ENCODE measurements around the gene WDFY4. TPM values are rescaled to one million over a fixed set of nuclear protein-coding genes. Genes with fewer than 3 reads are reported as not detected.

WDFY4 gene
- total and polyA plus RNA-seq, 8 donors: 2.8 to 23.6 (median 4.8) TPM

- Histone ChIP-seq H3K9me3 (no peaks in the 10 kb centered on the region), H3K4me1 (peaks cover 6 to 37% of the 10 kb centered on the region in 2 donors), H3K4me3 (no peak overlapping the region), H3K27me3 (no peaks in the 10 kb centered on the region), H3K27ac (peak overlapping the region in 1 of 2 donors; percentile 0), H3K36me3 (peaks cover 0 to 12% of the 10 kb centered on the region in 2 donors)
- no peak for DNase-seq
- intact Hi-C loops (cut with DNase I): no loop called here
- TF ChIP-seq CTCF (IDR thresholded peaks at IDR 0.05): no peak
- ATAC-seq: peak; percentile 14
Measured at GRCh38 chr10:48791267-48791928, 106.7 kb downstream of the WDFY4 start.

DNA sequence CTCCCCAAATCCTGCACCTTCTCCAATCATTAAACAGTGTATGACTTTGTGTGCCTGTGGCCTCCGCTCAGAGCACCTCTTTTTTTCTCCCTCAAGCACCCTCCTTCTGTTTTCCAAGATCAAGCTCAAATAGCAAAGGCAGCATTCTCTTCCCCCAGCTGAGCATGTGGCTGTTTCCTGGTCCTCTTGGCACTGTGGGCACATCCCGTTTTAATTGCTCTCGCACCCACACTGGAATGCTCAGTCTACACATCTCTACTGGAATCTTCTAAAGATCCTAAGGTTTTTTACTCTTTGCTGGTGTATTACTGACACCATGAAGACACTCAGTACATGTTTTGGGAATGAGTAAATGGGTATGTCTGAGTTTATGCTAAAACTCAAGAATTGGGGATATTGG, 107.4 kb downstream of the WDFY4 start:
- Histone ChIP-seq H3K9me3 (no peaks in the 10 kb centered on the region), H3K36me3 (peaks cover 0 to 17% of the 10 kb centered on the region in 2 donors), H3K27me3 (no peaks in the 10 kb centered on the region), H3K4me1 (peaks cover 6 to 37% of the 10 kb centered on the region in 2 donors), H3K4me3 (no peak overlapping the region), H3K27ac (peak overlapping the region in 1 of 2 donors; percentile 0)
- intact Hi-C loops (cut with DNase I): no loop called here
- no peak for TF ChIP-seq CTCF (IDR thresholded peaks at IDR 0.05)
- ATAC-seq: peak; percentile 66
- no peak for DNase-seq

DNA sequence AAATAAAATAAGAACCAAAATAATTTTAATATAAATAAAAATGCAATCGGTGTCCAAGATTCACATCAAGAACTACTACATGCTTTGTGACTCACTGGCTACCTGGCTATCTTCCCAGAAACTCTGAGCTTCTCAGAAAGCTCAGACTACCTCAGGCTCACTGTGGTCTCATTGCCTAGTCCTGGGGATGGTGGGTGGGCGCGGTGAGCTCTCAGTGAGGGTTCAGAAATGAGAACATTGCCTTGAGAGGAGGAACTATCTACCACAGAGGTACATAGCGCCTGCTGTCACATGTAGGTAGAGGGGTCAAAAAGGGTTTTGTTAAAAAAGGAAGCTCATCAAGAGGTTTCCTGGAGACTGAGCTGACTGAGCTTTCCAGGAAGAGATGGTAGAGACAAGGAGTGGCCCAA, 108.0 kb downstream of the WDFY4 start:
- Histone ChIP-seq H3K4me1 (peaks cover 6 to 33% of the 10 kb centered on the region in 2 donors), H3K4me3 (no peak overlapping the region), H3K9me3 (no peaks in the 10 kb centered on the region), H3K27ac (no peak overlapping the region), H3K27me3 (no peaks in the 10 kb centered on the region), H3K36me3 (peaks cover 0 to 18% of the 10 kb centered on the region in 2 donors)
- intact Hi-C loops (cut with DNase I): no loop called here
- no peak for TF ChIP-seq CTCF (IDR thresholded peaks at IDR 0.05)
- DNase-seq: no peak
- ATAC-seq: peak; percentile 81

- Histone ChIP-seq H3K4me3 (no peak overlapping the region), H3K27ac (no peak overlapping the region), H3K36me3 (peaks cover 0 to 18% of the 10 kb centered on the region in 2 donors), H3K27me3 (no peaks in the 10 kb centered on the region), H3K9me3 (no peaks in the 10 kb centered on the region), H3K4me1 (peaks cover 11 to 47% of the 10 kb centered on the region in 2 donors)
- no peak for ATAC-seq
- no peak for DNase-seq
- intact Hi-C loops (cut with DNase I): no loop called here
- no peak for TF ChIP-seq CTCF (IDR thresholded peaks at IDR 0.05)
Measured at GRCh38 chr10:48794074-48794473, 109.4 kb downstream of the WDFY4 start.

- Histone ChIP-seq H3K36me3 (peaks cover 0 to 9% of the 10 kb centered on the region in 2 donors), H3K4me3 (no peak overlapping the region), H3K27me3 (no peaks in the 10 kb centered on the region), H3K27ac (no peak overlapping the region), H3K4me1 (peaks cover 7 to 56% of the 10 kb centered on the region in 2 donors), H3K9me3 (no peaks in the 10 kb centered on the region)
- DNase-seq: no peak
- no peak for TF ChIP-seq CTCF (IDR thresholded peaks at IDR 0.05)
- intact Hi-C loops (cut with DNase I): no loop called here
- no peak for ATAC-seq
Measured at GRCh38 chr10:48796713-48797245, 112.1 kb downstream of the WDFY4 start.

Data from left lung (tissue), 10 donors.